DOHH2 (cell line): Measurements from ENCODE around the gene MELTF.

ENCODE experiments used
- CTCF ChIP-seq: fragments of 200-600 bp; sonication (generic); IDR thresholded peaks from one replicate; pipeline ENCODE4 v1.5.1; 2014; ENCODE audit warnings: antibody characterized with exemption, mild to moderate bottlenecking, low read depth, low read length; ENCODE audit not compliant: poor library complexity, severe bottlenecking
- EZH2phosphoT487 ChIP-seq: fragments of 200-600 bp; sonication (generic); IDR thresholded peaks from 2 replicates; pipeline ENCODE4 v1.6.1; 2017; ENCODE audit warnings: borderline replicate concordance, mild to moderate bottlenecking, antibody characterized with exemption, low read length, moderate library complexity, mixed read lengths

- no peak for TF ChIP-seq CTCF
- no peak for TF ChIP-seq EZH2phosphoT487
These were observed 62.0 kb downstream of the MELTF start for GRCh38 chr3:196967412-196968232.
